ENCODE measurements around the gene TES.

Gene TES

DNA sequence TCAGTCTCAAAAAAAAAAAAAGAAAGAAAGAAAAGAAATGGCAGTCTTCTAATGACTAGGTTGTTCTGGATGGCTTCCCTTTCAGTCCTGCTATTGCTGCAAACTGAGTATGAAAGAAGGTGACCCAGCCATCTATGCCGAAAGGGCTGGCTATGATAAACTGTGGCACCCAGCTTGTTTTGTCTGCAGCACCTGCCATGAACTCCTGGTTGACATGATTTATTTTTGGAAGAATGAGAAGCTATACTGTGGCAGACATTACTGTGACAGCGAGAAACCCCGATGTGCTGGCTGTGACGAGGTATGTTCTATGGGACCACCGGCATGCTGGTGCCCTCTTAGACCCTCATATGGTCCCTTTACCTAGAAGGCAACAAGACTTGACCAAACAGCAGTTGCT is 41.3 kb downstream of the TES start:
- no peak for DNase-seq

DNA sequence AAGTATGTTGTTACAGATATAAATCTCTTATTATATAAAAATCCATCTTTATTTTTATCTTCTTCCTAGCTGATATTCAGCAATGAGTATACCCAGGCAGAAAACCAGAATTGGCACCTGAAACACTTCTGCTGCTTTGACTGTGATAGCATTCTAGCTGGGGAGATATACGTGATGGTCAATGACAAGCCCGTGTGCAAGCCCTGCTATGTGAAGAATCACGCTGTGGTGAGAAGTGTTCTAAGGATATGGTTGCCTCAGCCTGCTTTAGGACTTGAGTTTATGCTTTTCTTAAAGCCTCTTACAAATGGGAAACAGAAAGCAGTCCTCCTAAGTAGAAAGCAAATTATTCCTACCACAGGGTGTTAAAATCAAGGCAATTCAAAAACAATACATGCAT is 41.9 kb downstream of the TES start:
- DNase-seq: no peak

DNA sequence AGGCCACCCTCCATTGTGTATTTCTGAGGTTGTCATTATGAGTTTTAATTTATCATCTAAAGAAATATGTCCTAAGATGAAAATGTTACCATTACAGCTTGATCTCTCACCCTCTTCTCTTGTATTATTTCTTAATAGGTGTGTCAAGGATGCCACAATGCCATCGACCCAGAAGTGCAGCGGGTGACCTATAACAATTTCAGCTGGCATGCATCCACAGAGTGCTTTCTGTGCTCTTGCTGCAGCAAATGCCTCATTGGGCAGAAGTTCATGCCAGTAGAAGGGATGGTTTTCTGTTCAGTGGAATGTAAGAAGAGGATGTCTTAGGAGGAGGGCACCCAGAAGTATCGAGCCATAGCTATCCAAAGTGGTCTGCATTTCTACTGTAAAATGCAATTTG is 46.8 kb downstream of the TES start:
- DNase-seq: no peak

DNA sequence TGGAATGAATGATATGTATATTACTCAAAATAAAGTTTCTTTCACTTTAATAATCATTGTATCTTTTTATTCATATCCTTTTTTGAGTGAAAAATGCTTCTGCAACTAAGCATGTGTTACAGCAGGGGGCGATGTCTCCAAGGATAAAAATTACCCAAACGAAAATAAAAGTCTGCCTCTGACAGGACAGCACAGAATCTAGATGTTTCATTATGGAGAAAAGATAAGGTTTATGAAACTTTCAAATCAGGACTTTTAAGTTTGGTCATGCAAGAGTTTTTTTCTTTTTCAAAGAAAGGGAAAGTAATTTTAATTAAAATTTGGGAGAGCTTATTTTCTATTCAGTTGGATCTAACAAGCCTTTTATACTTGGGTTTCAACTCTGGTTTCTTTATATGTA is 48.4 kb downstream of the TES start:
- DNase-seq: no peak

DNA sequence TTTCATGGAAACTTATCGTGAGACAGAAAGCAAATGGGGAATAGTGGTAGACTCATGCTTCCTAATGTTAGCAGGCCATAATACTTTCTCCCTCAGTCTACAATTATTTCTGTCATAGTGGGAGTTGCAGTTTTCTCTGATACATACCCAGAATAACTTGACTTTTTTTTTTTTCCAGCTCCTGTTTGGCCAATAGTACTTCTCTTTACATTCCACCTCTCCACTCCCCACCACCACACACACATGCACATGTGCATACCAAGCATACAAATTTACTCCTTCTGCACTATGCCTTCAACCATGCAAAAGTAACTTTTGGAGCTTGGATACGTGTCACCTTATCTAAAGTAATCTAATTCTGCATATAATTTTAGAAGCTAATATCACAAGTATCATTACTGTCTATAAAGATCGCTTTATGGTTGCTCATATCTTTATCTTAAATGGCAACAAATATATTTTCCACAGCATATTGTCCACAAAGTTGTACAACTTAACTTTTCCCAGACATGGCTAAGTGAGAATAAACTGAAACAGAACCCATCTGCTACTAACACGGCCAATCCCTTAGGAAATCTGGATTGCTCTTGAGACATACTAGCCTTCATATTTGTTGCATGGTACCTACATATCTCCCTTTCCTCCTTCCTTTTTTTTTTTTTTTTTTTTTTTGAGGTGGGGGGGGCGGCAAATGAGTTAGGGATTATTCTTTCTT is 49.0 kb downstream of the TES start:
- no peak for DNase-seq

DNA sequence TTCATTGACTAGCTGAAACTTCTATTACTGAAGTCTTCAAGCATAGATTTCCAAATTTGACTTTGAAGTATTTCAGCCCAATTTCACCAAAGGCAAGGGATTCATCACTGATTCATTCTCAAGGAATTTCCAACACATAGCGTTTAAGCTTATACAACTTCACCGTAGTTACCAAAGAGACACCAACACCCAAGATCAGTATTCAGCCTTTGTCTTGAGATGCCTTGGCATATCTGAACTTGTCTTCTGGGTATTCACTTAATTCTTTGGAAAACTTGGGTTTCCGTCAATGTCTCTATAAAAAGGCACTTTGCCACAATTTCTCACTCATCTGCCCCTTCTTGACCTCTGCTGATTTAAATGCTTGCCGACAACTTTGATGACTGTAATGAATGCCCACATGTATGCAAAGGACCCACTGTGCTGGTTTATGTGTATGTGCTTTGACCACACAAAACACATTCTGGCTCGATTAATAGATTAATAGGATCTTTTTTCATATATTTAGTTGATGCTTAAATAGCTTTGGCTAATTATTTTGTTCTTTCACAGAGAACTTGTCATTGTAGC is 49.6 kb downstream of the TES start:
- no peak for DNase-seq

DNA sequence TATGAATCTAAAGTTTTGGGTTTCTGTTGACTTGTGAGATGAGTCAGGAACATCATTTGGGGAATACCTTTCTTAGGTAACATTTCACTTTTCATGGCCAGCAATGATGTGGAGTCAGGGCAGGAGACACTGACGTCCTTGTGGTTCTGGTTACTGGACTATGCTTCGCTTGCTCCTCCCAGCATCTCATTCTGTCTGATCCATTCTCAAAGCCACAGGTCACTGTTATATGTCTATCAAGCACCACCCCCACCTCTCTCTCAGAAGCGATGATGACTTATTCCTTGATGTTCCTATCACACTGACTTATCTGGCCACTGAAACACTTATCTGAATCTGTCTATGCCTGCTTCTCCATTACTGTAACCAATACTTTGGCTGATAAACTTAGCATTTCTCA is 51.6 kb downstream of the TES start:
- no peak for DNase-seq

DNA sequence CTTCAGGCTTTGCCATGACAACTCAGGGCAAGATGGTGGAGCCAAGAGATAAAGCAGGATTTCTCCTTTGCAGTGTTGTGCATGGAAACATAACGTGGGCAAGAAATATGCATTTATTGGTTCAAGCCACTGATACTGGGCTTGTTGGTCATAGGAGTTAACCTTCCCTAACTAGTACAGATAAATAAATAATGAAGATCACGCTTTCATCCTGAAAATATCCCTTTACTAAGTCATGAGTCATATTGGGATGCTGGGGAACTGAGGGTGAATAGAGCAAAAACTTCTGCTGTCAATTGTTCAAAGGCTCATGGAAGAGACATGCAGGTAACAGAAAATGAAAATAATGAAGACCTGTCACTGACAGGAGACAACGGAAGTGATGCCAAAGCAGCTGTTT is 55.5 kb downstream of the TES start:
- no peak for DNase-seq

DNA sequence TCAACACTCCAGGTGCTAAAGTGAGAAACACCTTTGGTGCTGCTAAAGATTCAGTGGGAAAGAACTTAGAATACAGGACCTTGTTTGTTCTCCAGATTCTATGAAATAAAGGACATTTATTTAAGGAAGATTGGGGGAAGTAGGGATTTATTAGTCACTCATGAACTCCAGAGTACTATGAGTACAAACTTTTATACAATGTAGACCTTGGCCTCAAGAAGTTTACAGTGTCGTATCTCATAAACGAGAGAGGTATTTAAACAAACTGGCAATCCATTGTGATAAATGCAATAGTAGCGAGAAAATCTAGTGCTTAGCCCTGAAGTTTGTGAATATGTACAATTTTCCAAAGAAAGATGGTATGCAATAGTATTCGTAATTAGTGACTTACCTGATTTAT is 59.1 kb downstream of the TES start:
- no peak for DNase-seq

DNA sequence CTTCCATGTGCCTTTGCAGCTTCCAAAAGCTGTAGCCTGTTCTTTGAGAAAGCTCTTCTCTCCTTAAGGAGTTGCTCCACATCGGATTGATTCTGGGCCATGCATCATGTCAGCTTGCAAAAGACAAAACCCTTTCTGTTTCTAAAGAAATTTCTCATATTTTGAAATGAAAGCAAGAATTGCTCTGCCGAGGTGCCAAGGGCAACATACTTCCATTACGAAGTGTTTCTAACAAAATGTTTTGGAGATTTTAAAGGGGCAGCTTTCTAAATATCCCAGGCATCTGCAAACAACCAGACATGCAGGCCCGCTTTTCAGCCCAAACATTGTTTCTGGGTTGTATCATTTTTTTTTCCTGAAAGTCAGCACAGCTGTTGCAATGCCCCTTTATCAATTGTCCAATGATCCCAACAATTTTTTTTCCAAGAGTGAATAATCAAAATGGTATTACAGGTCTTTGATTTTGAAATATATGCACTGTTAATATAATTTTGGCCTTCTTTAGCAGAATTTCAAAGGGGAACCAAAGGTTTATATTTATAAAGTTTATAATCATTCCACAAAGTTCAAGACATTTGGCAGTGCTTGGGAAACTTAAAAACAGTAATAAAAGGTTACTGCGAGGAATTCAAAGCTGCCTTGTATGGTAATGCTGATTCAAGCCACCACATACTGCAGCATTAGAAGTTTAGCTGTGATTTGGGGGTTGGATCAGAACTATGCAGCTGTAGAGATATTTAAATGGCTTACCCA is 61.0 kb downstream of the TES start:
- no peak for DNase-seq

DNA sequence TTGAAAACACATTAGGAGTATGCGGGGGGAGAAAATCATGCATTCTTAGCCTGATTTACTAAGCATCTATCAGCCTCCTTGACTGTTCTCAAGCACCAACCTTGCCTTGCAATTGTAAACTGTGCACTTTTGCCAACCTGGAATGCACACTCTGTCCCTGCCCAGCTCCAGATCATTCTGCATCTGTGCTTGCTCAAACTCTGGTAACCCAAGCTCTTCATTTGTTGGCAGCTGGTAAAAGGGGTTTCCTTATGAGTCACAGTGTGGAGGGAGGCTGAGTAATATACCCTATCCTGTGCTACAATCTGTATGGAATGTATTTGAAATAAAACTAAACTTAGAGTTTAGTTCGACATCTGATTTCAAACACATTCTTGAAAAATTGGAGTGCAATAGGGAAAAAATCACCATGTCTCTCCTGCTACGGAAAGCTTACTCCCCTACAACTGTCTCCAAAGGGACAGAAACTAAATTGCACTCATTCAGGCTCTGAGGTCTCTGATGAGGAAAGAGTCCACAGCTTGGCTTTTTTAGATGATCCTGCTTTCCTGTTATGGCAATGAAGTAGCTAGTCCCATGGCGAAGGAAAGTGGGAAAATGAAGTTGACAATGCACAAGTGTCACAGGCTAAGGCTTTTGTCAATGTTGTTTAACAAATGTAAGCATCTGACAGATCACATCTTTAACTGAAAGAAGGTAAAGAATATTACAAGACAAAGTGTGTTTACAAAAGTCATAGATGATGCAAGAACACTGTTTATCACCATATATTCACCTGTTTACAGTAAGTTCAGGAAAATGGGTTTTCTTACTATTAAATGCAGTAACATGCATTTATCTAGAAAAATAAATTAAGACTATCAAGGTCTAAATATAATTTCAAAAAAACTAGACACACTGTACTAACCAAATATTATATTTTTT is 61.9 kb downstream of the TES start:
- DNase-seq: no peak

DNA sequence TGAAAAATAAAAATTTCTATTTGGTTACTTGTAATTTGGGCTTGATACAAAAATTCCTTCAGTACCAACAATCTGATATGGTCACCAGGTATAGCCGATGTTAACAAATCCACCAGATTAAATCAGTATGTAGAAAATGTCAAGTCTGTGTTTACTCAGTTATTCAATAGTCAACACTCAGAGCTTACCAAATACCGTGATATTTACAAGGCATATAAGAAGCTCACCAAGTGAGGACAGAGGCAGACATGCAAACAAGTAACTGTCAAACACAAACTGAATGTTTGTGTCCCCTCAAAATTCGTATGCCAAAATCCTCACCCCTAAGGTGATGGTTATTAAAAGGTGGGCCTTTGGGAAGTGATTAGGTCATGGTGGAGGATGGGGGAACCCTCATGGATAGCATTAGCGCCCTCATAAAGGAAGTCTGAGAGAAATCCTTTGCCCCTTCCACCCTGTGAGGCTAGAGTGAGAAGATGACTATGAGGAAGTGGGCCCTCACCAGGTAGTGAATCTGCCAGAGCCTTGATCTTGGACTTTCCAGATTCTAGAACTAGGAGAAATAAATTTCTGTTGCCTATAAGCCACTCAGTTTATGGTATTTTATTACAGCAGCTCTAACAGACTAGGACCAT is 63.1 kb downstream of the TES start:
- no peak for DNase-seq

DNA sequence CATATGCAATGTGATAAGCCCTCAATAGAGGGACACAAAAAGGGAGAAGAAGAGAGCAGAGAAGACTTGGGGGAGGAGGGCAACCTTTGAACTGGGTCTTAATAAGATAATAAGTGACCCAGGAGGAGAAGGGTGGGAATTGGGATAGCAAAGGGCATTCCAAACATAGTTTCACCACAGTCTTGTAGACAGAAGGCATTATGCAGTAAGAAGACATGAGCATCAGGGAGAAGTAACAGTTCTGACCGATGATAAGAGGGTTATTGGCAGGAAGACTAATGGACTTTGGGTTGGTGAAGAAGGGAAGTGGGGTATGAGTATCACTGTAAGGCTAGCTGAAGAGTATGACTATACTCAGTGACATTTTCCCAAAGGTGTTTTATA is 63.6 kb downstream of the TES start:
- no peak for DNase-seq

DNA sequence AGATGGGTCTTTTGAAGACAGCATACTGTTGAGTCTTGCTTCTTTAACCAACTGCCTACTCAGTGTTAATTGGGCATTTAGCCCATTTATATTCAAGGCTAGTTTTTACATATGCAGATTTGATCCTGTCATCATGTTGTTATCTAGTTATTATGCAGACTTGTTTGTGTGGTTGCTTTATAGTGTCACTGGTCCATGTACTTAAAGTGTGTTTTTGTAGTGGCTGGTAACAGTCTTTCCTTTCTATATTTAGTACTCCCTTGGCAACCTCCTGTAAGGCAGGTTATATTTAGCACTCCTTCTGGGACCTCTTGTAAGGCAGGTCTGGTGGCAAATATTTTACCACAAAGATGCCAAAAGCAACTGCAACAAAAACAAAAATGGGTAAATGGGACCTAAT is 66.7 kb downstream of the TES start:
- no peak for DNase-seq

DNA sequence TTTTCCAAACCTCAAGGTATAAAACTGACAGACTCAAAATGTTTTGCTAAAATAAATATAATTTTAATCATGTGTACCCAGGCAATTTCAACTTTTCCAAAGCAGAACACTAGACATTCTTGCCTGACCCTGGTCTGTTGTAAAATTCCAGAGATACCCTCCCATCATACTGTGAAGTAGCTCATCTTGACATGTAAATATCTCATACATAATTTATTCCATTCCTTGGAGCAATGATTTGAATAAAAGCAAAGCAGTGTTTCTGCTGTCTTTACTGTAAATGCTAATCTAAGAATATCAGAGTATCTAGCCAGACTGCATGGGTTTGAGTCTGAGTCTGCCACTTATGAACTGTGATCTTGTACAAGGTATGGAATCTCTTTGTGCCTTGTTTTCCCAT is 68.9 kb downstream of the TES start:
- DNase-seq: no peak

DNA sequence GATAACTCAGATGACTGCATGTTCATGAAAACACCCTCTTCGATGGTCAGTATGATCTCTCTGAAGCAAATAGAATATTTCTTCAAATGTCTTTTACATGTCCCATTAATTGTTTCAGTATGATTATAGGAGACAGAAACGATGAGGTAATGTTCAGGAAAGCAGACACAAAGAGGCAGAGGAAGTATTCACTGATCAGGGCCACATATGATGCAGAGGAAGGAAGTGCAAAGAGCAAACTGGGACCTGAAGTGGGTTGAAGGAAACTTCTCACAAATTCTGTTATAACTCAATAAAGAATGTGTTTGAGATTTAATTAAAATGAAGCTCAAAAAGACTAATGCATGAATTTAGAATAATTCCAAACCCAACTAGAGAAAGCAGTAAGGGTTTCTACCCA is 70.5 kb downstream of the TES start:
- DNase-seq: no peak

DNA sequence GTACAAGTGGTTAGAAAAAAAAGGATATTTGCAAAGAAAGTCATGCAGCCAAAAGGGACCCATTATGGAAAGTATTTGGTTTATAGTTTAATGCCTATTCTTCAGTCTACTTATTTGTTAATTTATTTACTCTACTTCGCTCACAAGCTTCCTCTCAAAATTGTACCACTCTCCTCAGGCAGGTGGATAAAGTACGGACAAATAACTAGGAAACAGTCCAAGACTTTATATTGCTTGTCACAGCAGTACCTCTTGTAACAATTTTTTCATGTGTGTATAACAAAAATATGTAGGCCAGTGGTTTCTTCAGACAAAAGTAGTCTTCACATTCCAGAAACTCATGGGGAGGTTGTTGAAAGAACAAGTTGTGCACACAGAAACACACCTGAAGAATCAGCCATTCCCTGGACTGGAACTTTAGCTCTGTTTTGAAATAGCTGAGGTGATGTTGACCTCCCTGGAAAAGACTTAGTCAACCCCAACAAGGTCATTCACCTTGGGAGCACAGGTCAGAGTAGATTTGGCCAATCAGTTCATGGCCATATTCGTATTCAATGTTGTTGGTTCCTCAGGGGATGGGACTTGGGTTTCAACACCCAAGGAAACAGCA is 73.4 kb downstream of the TES start:
- DNase-seq: no peak

DNA sequence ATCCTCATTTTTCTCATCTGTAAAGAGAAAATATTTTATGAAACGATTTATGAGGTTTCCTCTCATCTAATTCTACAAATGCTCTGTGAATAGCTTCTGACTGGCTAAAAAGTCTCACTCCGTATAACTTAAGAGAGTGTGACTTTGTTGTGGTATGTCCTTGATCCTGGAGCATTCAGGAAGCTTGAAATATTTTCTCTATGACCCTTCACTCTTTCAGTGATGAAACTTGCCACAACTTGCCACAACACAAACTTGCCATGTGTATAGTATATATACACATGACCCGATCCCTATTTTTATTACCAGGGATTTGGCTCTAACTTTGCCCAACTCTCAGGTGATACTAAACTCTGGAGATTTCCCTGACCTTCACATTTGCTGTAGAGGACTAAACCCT is 74.1 kb downstream of the TES start:
- no peak for DNase-seq

DNA sequence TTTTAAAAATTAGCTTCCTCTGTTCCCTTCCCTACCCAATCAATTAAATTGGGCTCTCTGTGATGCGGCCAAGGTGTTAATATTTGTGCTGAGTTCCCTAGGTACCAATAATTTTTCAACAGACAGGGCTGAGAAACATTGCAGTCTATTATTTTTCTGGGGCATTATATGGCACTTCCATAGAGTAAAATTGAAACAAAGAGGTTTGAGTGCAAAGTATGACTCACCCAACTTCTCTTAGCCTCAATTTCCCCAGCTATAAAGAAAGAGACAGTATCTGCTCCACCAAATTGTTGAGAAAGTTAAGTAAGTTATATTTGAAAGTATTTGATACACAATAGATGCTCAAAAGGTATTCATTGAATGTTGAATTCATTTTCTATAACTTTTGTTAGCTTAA is 74.9 kb downstream of the TES start:
- DNase-seq: no peak

DNA sequence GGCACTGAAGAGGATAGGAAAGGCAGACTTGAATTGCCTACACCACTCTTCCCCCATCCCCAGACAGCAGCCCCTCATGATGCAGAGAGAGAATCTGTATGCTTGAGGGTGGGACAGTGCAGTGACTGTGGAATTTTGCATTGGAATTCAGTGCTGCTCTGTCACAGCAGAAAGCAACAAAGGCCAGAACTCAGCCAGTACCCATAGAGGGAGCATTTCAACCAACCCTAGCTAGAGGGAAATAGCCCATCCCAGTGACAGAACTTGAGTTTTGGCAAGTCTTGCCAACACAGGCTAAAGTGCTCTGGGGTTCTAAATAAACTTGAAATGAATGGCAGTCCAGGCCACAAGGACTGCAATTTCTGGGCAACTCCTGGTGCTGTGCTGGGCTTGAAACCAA is 80.4 kb downstream of the TES start:
- no peak for DNase-seq

DNA sequence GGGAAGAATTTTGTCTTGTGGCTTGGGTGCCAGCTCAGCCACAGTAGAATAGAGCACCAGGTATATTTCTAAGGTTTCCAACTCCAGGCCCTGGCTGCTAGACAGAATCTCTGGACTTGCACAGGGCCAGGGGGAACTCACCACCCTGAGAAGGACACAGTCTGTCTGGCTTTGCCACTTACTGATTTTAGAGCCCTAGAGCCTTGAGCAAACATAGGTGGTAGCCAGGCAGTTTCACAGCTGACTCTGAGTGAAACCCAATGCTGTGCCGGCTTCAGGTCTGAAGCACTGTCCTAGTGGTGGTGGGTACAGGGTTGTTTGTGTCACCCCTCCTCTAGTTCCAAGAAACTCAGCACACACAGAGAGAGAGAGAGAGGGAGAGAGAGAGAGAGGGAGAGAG is 81.6 kb downstream of the TES start:
- no peak for DNase-seq

DNA sequence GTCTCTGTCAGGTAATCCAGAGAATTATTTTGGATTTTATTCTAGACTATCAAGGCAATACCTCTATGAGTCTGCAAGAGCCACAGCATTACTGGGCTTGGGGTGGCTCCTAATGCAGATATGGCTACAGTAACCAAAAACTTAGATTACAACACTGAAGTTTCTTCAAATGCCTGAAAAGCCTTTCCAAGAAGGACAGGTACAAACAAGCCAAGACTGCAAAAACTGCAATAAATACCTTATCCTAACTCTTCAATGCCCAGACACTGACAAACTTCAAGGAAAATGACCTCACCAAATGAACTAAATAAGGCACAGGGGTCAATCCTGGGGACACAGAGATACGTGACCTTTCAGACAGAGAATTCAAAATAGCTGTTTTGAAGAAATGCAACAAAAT is 82.0 kb downstream of the TES start:
- no peak for DNase-seq

DNA sequence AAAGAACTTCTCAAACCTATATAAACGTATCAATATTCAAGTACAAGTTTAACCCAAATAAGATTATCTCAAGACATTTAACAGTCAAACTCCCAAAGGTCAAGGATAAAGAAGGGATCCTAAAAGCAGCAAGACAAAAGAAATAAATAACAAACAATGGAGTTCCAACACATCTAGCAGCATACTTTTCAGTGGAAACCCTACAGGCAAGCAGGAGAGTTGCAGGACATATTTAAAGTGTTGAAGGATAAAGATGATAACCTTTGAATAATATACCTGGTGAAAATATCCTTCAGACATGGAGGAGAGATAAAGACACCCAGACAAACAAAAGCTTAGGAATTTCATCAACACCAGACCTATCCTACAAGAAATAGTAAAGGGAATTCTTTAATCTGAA is 82.8 kb downstream of the TES start:
- no peak for DNase-seq

Data from NCI-H2227 treated with DMSO at 0.1 percent for 48 hours (cell line).